Non-pigmented ciliary epithelial cell (primary cell): Measurements from ENCODE around the gene THOC2.
A peak's percentile ranks its signal among the peaks of the same experiment; 100 is the strongest.
"Not testable (repeated sequence)": the region's sequence is repeated elsewhere in the genome, so short reads cannot be mapped to it uniquely, and the experiment has no call there.

ENCODE experiments used
- DNase-seq: peaks from one replicate; pipeline ENCODE4 v3.0.0-alpha.2; 2010; ENCODE audit warnings: low read depth

Gene THOC2

GRCh38 chrX:123732670-123733363 is at the start of gene THOC2:
THOC2 (minus strand) TSS chrX:123733052; CDS start chrX:123733022, 30 bp downstream.
- peak; percentile 53 for DNase-seq

- not testable (repeated sequence) for DNase-seq
These were observed 48.9 kb upstream of the THOC2 start for GRCh38 chrX:123781786-123782185.

- no peak for DNase-seq
These were observed 47.1 kb upstream of the THOC2 start for GRCh38 chrX:123779908-123780396.

GRCh38 chrX:123773258-123773988 is 40.6 kb upstream of the THOC2 start:
- DNase-seq: no peak

- no peak for DNase-seq
These were observed 38.7 kb upstream of the THOC2 start for GRCh38 chrX:123771449-123772064.

- DNase-seq: peak; percentile 37
These were observed 32.4 kb upstream of the THOC2 start for GRCh38 chrX:123764967-123765871.

- DNase-seq: not testable (repeated sequence)
These were observed 27.0 kb upstream of the THOC2 start for GRCh38 chrX:123759849-123760248.

GRCh38 chrX:123757794-123758193 is 24.9 kb upstream of the THOC2 start:
- DNase-seq: not testable (repeated sequence)

- DNase-seq: no peak
These were observed 23.5 kb upstream of the THOC2 start for GRCh38 chrX:123756320-123756719.

- DNase-seq: no peak
These were observed 22.3 kb upstream of the THOC2 start for GRCh38 chrX:123755107-123755506.

GRCh38 chrX:123753656-123754350 is 21.0 kb upstream of the THOC2 start:
- no peak for DNase-seq

GRCh38 chrX:123749643-123750042 is 16.8 kb upstream of the THOC2 start:
- no peak for DNase-seq

GRCh38 chrX:123745511-123745910 is 12.7 kb upstream of the THOC2 start:
- DNase-seq: no peak

- DNase-seq: no peak
These were observed 10.5 kb upstream of the THOC2 start for GRCh38 chrX:123743312-123743711.

- DNase-seq: no peak
These were observed 9.6 kb upstream of the THOC2 start for GRCh38 chrX:123742440-123742839.

- DNase-seq: no peak
These were observed 7.7 kb upstream of the THOC2 start for GRCh38 chrX:123740536-123740935.

- no peak for DNase-seq
These were observed 7.2 kb upstream of the THOC2 start for GRCh38 chrX:123740006-123740405.

- DNase-seq: no peak
These were observed 6.6 kb upstream of the THOC2 start for GRCh38 chrX:123739474-123739873.

- no peak for DNase-seq
These were observed 5.6 kb upstream of the THOC2 start for GRCh38 chrX:123738378-123738940.

GRCh38 chrX:123736333-123736921 is 3.6 kb upstream of the THOC2 start:
- peak; percentile 59 for DNase-seq
